GM19395 (cell line): ENCODE data around the gene TTYH3.
"Not testable (repeated sequence)": the region's sequence is repeated elsewhere in the genome, so short reads cannot be mapped to it uniquely, and the experiment has no call there.

ENCODE experiments used
- ATAC-seq: cut with Tn5 transposase; IDR thresholded peaks from one replicate; pipeline ENCODE4 v1.9.1; 2021; ENCODE audit warnings: mild to moderate bottlenecking, moderate library complexity; ENCODE audit not compliant: unreplicated experiment

Gene TTYH3, protein sequence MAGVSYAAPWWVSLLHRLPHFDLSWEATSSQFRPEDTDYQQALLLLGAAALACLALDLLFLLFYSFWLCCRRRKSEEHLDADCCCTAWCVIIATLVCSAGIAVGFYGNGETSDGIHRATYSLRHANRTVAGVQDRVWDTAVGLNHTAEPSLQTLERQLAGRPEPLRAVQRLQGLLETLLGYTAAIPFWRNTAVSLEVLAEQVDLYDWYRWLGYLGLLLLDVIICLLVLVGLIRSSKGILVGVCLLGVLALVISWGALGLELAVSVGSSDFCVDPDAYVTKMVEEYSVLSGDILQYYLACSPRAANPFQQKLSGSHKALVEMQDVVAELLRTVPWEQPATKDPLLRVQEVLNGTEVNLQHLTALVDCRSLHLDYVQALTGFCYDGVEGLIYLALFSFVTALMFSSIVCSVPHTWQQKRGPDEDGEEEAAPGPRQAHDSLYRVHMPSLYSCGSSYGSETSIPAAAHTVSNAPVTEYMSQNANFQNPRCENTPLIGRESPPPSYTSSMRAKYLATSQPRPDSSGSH

GRCh38 chr7:2631946-2632732, at the start of gene TTYH3:
TTYH3 (plus strand) TSS chr7:2631986; CDS start chr7:2632156, 170 bp downstream.
- peak; percentile 36 for ATAC-seq

- no peak for ATAC-seq
Observed at GRCh38 chr7:2582006-2582735, 49.6 kb upstream of the TTYH3 start.

DNA sequence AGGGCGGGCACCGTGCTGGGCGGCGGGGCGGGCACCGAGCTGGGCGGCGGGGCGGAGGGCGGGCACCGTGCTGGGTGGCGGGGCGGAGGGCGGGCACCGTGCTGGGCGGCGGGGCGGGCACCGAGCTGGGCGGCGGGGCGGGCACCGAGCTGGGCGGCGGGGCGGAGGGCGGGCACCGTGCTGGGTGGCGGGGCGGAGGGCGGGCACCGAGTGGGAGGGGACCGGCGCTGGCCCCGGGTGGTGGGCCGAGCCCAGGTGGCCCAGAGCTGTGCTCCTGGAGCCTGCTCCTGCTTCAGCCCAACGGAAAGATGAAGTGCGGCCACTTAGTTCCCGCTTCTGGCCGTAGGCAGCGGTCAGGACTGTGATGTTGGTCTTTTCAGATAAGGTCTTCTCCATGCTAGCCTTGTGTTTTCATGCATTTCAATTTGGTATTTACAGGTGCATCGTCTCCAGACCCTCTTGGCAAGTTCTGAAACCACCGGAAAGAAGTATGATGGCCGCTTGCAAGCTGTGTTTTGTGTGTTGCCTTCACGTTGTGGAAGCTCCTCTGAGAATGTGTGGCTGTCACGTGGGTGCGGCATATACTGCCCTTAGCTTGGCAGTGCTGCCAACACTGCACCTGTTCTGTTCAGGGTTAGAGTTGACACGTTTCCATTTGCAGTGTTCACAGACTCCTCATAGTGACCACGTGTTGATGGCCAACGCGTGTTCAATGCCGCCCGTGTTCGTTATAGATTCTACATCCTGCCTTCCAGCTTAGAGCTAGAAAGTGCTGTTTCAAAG, 47.8 kb upstream of the TTYH3 start:
- ATAC-seq: no peak

DNA sequence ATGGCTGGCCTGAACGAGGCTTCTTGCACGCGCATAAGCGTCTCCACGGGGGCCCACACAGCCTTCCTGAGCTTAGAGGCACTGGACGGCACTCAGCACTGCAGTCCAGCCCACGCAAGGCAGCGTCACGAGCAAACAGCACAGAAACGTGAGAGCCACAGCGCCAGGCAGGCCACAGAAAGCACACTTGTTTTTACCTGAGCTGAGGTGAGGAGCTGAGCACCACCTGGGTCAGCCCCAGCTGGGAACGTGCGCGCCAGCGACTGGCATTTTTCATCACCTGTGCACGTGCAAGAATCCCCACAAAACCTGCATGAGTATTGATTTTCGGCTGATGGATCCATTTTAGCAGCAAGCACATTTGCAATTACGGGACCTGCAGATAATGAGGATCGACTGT, 46.3 kb upstream of the TTYH3 start:
- no peak for ATAC-seq

DNA sequence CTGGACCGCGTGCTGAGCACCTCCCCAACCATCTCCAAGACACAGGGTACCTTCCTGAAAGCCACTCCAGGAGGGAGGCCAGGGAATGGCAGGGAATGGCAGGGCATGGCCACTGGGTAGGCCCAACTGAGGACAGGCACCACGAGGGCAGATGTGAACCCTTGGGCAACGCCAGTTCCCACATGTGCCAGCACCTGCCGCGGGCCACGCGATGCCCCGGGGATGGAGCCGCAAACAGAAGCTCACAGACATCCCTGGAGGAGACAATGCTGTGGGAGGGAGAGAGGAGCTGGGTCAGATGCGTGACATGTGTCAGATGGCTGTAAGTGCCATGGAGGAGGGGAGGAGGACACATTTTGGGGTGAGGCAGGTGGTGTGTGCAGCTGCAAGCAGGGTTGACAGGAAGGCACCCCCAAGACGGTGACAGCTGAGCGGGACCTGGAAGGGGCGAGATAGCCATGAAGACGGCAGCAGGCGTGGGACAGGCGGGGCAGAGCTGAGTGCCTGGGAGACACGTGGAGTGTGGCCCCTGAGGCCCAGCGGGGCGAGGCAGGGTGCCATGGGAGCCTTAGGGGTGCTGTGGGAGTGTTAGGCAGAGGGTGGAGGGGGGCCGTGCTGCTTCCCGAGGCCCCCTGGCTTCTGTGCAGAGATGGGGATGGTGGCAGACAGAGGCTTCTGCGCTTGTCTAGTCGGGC, 45.3 kb upstream of the TTYH3 start:
- ATAC-seq: no peak

- no peak for ATAC-seq
Observed at GRCh38 chr7:2587134-2587533, 44.7 kb upstream of the TTYH3 start.

DNA sequence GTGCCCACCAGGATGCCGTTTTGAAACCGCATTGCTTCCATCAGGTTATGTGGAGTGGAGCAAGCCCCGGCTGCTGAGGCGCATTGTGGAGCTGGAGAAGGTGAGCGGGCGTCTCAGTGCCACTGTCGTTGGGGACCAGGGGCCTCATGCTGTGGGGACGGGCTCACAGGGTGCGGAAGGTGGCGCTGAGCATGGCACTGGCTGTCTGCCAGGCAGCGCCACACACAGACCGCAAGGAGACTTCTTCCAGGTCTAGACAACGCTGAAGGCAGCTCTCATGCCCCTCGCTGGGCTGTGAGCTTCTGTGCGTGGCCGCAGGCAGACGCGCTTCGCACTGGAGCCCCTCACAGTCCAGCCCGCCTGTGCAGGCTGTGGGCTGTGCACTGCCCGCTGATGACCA, 44.0 kb upstream of the TTYH3 start:
- no peak for ATAC-seq

- ATAC-seq: no peak
Observed at GRCh38 chr7:2589341-2589740, 42.4 kb upstream of the TTYH3 start.

DNA sequence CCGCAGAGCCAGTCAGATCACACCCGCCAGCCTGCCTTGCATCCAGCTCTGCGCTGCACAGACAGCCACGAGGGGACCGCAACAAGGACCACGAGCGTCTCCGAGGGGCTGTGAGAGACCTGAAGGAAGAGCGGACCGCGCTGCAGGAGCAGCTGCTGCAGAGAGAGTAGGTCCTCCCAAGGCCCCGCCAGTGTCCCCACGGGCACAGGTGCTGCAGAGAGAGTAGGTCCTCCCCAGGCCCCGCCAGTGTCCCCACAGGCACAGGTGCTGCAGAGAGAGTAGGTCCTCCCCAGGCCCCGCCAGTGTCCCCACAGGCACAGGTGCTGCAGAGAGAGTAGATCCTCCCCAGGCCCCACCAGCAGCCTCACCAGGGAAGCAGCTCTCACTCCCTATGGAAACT, 41.8 kb upstream of the TTYH3 start:
- not testable (repeated sequence) for ATAC-seq

DNA sequence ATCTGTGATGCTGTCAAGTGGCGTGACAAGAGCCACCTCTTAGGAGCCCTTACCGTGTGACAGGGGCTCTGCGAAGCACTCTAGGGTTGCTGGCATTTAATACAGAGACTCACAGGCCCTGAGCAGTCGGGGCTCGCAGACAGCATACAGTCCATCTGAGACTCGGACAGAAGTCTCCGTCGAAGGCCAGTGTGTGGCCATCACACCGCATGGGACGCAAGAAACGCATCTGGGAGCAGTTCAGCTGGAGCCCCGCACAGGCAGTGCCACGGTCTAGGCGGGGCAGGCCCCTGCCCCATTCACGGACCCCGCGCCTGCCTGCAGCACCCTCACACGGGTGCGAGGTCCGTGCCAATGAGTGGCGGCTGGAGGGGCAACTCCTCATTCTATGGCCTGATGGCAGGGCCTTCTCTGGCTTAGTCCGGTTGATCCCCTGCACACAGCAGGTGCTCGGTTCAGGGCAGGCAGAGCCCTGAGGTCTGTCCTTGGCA, 39.4 kb upstream of the TTYH3 start:
- ATAC-seq: no peak

GRCh38 chr7:2593036-2593727, 38.6 kb upstream of the TTYH3 start:
- ATAC-seq: no peak

- ATAC-seq: no peak
Observed at GRCh38 chr7:2594599-2594998, 37.2 kb upstream of the TTYH3 start.

- no peak for ATAC-seq
Observed at GRCh38 chr7:2595258-2595860, 36.4 kb upstream of the TTYH3 start.

GRCh38 chr7:2596464-2597272, 35.1 kb upstream of the TTYH3 start:
- no peak for ATAC-seq

DNA sequence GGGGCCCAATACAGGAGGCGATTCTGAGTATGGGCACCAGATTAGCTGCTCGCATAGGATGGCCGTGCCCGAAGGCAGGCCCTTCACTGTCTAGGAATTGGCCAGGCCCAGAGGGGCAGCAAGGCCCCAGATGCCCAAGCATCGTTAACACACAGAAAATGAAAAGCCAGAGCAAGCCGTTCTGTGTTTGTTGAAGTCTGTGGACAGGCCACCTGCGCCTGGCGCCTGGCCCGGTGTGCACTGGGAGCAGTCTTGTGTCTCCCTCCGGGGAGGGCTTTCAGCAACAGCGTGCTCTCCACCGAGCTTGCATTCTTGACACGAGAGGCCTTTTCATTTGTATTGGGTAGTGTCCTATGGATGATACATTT, 34.5 kb upstream of the TTYH3 start:
- no peak for ATAC-seq

GRCh38 chr7:2598154-2598823, 33.5 kb upstream of the TTYH3 start:
- no peak for ATAC-seq

DNA sequence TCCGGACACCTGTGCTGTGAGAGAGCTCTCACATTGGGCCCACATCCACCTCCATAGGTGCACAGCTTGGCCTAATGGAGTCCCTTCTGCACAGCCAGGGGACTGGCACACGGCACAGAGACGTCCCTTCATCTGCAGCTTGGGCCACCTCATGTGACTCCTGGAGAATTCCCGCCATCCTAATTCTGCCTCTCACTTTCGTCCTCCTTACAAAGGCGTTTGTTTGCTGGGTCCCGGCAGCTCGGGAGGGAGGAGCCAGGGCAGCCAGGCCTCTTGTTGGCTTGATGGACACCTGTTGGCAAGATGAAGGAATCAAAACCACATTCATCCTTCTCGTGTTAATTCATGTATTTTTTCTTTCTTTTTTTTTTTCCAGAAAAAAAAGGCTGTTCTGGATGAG, 30.7 kb upstream of the TTYH3 start:
- no peak for ATAC-seq
